Mesenchymal stem cell (in vitro differentiated cells and primary cell): Measurements from ENCODE around the gene FARP1.
A peak's percentile ranks its signal among the peaks of the same experiment; 100 is the strongest.

Experiments used
- DNase-seq: peaks from one replicate; pipeline ENCODE4 v3.0.0-alpha.2; 2013
- H2AFZ ChIP-seq: one replicate; pipeline ENCODE4 v1.6.1; 2013; ENCODE audit warnings: low read depth, mild to moderate bottlenecking, control low read depth, inconsistent platforms, low read length, moderate library complexity
- H2AK5ac ChIP-seq: 2 replicates; pipeline ENCODE4 v1.6.1; 2013; ENCODE audit warnings: low read length, moderate library complexity, mild to moderate bottlenecking, inconsistent platforms; ENCODE audit not compliant: severe bottlenecking
- H2BK120ac ChIP-seq: one replicate; pipeline ENCODE4 v1.6.1; 2013; ENCODE audit warnings: low read depth, mild to moderate bottlenecking, inconsistent platforms, low read length, moderate library complexity
- H2BK12ac ChIP-seq, 2 experiments: one replicate each; pipeline ENCODE4 v1.6.1; 2013; ENCODE audit warnings: inconsistent platforms in 2 of 2, low read length in 2 of 2, mild to moderate bottlenecking in 2 of 2, moderate library complexity in 2 of 2, control low read depth in 1 of 2
- H2BK15ac ChIP-seq: one replicate; pipeline ENCODE4 v1.6.1; 2013; ENCODE audit warnings: mild to moderate bottlenecking, low read depth, inconsistent platforms; ENCODE audit not compliant: poor library complexity, severe bottlenecking
- H2BK5ac ChIP-seq: 2 replicates; pipeline ENCODE4 v1.6.1; 2013; ENCODE audit warnings: low read depth, mild to moderate bottlenecking, low read length, control low read depth, inconsistent platforms; ENCODE audit not compliant: poor library complexity, severe bottlenecking
- H3K14ac ChIP-seq, 2 experiments: one replicate each; pipeline ENCODE4 v1.6.1; 2013; ENCODE audit warnings: inconsistent platforms in 2 of 2, low read length in 2 of 2, control low read depth in 1 of 2, mild to moderate bottlenecking in 1 of 2, moderate library complexity in 1 of 2
- H3K18ac ChIP-seq, 2 experiments: one replicate each; pipeline ENCODE4 v1.6.1; 2013; ENCODE audit warnings: inconsistent platforms in 2 of 2, low read length in 2 of 2, control low read depth in 1 of 2, low read depth in 1 of 2, mild to moderate bottlenecking in 1 of 2
- H3K23ac ChIP-seq, 2 experiments: one replicate each; pipeline ENCODE4 v1.6.1; 2013; ENCODE audit warnings: inconsistent platforms in 2 of 2, low read length in 2 of 2, mild to moderate bottlenecking in 2 of 2, moderate library complexity in 2 of 2, control low read depth in 1 of 2
- H3K27ac ChIP-seq: 2 replicates; pipeline ENCODE4 v1.5.1; 2013; ENCODE audit warnings: mild to moderate bottlenecking, moderate library complexity, low read length, control low read depth, inconsistent platforms; ENCODE audit not compliant: poor library complexity, severe bottlenecking
- H3K27me3 ChIP-seq, 2 experiments: 2 replicates each; pipeline versions ENCODE4 v1.6.1 to v1.7.0; 2013; ENCODE audit warnings: low read length in 2 of 2, mild to moderate bottlenecking in 2 of 2, moderate library complexity in 2 of 2, control low read depth in 1 of 2, inconsistent platforms in 1 of 2; ENCODE audit not compliant: control insufficient read depth in 1 of 2, insufficient read depth in 1 of 2
- H3K36me3 ChIP-seq, 2 experiments: 2 replicates each; pipeline versions ENCODE4 v1.6.1 to v1.7.0; 2013; ENCODE audit warnings: low read length in 2 of 2, control low read depth in 1 of 2, inconsistent platforms in 1 of 2, low read depth in 1 of 2, mild to moderate bottlenecking in 1 of 2; ENCODE audit not compliant: insufficient read depth in 2 of 2, control insufficient read depth in 1 of 2
- H3K4ac ChIP-seq, 2 experiments: one replicate each; pipeline ENCODE4 v1.6.1; 2013; ENCODE audit warnings: inconsistent platforms in 2 of 2, low read length in 2 of 2, mild to moderate bottlenecking in 2 of 2, moderate library complexity in 2 of 2, control low read depth in 1 of 2, low read depth in 1 of 2
- H3K4me1 ChIP-seq: 2 replicates; pipeline ENCODE4 v1.6.1; 2013; ENCODE audit warnings: low read depth, low read length, control low read depth; ENCODE audit not compliant: control insufficient read depth, insufficient read depth
- H3K4me2 ChIP-seq: 2 replicates; pipeline ENCODE4 v1.6.1; 2013; ENCODE audit warnings: low read length, mild to moderate bottlenecking, inconsistent platforms; ENCODE audit not compliant: poor library complexity, severe bottlenecking
- H3K4me3 ChIP-seq, 2 experiments: 2 replicates each; pipeline versions ENCODE4 v1.5.1 to v1.7.0; 2013; ENCODE audit warnings: low read length in 2 of 2, mild to moderate bottlenecking in 2 of 2, control low read depth in 1 of 2, low read depth in 1 of 2; ENCODE audit not compliant: insufficient read depth in 1 of 2
- H3K79me1 ChIP-seq: replicated peaks from 2 replicates; pipeline ENCODE4 v1.6.1; 2013; ENCODE audit warnings: mild to moderate bottlenecking, control low read depth, low read length, inconsistent platforms; ENCODE audit not compliant: poor library complexity, severe bottlenecking
- H3K9ac ChIP-seq: 2 replicates; pipeline ENCODE4 v1.7.0; 2013; ENCODE audit warnings: mild to moderate bottlenecking, low read length, moderate library complexity
- H3K9me3 ChIP-seq: 2 replicates; pipeline ENCODE4 v1.7.0; 2013; ENCODE audit warnings: mild to moderate bottlenecking, low read length; ENCODE audit not compliant: control insufficient read depth
- H4K8ac ChIP-seq: one replicate; pipeline ENCODE4 v1.6.1; 2013; ENCODE audit warnings: inconsistent platforms, mild to moderate bottlenecking, low read length, moderate library complexity
- H4K91ac ChIP-seq: one replicate; pipeline ENCODE4 v1.6.1; 2013; ENCODE audit warnings: mild to moderate bottlenecking, low read length, inconsistent platforms
- WGBS: methylation state at CpG from one replicate; pipeline ENCODE4 v1.1.7; 2013; ENCODE audit warnings: mixed read lengths; 5-methylcytosine and 5-hydroxymethylcytosine counted together

The FARP1 gene

DNA sequence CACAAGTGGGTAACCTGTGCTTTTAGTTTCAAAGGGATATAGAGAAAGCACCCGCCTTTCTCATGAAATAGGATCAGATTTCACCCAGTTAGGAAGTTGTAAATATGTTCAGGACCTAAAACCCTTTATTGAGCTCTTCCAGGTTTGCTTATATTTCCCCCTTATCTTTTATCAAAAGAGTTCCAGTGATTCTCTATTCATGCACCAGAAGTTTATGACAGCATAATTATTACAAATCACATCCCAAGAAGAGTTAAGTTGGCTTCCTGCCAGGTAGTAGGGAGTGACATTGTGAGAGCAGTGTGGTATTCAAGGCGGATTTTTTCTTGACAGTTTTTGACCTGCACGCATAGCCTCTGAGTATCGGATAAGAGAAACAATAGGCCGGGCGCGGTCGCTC, 243.7 kb downstream of the FARP1 start:
- no peak overlapping the region for H4K8ac ChIP-seq
- no peak overlapping the region for H2BK15ac ChIP-seq
- H3K36me3 ChIP-seq, result peaks cover 47 to 62% of the 10 kb centered on the region in 2 experiments
- H4K91ac ChIP-seq, result no peak overlapping the region
- H2BK5ac ChIP-seq, result no peak overlapping the region
- no peak overlapping the region for H3K18ac ChIP-seq
- no peak overlapping the region for H2AFZ ChIP-seq
- peaks cover 5% of the 10 kb centered on the region for H3K4me1 ChIP-seq
- no peak overlapping the region for H2BK120ac ChIP-seq
- no peak overlapping the region for H3K4me2 ChIP-seq
- no peaks in the 10 kb centered on the region for H3K27me3 ChIP-seq
- 92% methylated on average over 8 of the region's 8 CpGs for WGBS
- no peak overlapping the region for H2AK5ac ChIP-seq
- H3K79me1 ChIP-seq, result peaks cover 25% of the 10 kb centered on the region
- H2BK12ac ChIP-seq, result no peak overlapping the region
- H3K9me3 ChIP-seq, result no peaks in the 10 kb centered on the region
- no peak for DNase-seq
- no peak overlapping the region for H3K4me3 ChIP-seq
- H3K23ac ChIP-seq, result no peak overlapping the region
- no peak overlapping the region for H3K4ac ChIP-seq
- H3K14ac ChIP-seq, result no peak overlapping the region
- no peak overlapping the region for H3K27ac ChIP-seq
- no peak overlapping the region for H3K9ac ChIP-seq

- WGBS, result 91% methylated on average over 9 of the region's 9 CpGs
- Histone ChIP-seq H3K4me2 (no peak overlapping the region), H3K36me3 (peaks cover 48 to 71% of the 10 kb centered on the region in 2 experiments), H3K9me3 (no peaks in the 10 kb centered on the region), H2BK15ac (no peak overlapping the region), H3K14ac (no peak overlapping the region), H3K4me1 (peaks cover 4% of the 10 kb centered on the region), H3K27me3 (no peaks in the 10 kb centered on the region), H3K23ac (no peak overlapping the region), H3K4me3 (no peak overlapping the region), H4K91ac (no peak overlapping the region), H3K79me1 (peaks cover 18% of the 10 kb centered on the region), H2AK5ac (no peak overlapping the region), H2AFZ (no peak overlapping the region), H3K27ac (no peak overlapping the region), H3K18ac (no peak overlapping the region), H3K4ac (no peak overlapping the region), H2BK12ac (no peak overlapping the region), H2BK5ac (no peak overlapping the region), H4K8ac (no peak overlapping the region), H2BK120ac (no peak overlapping the region), H3K9ac (peak overlapping the region; percentile 29)
- DNase-seq, result no peak
These were observed 246.4 kb downstream of the FARP1 start for GRCh38 chr13:98389319-98389718.

- Histone ChIP-seq H3K27me3 (no peaks in the 10 kb centered on the region), H3K4me3 (no peak overlapping the region), H2BK120ac (no peak overlapping the region), H2BK5ac (no peak overlapping the region), H2AFZ (no peak overlapping the region), H3K9me3 (no peaks in the 10 kb centered on the region), H3K4ac (no peak overlapping the region), H3K9ac (peak overlapping the region; percentile 48), H4K8ac (no peak overlapping the region), H3K18ac (no peak overlapping the region), H3K36me3 (peaks cover 57 to 76% of the 10 kb centered on the region in 2 experiments), H3K27ac (no peak overlapping the region), H3K79me1 (peaks cover 21% of the 10 kb centered on the region), H3K4me2 (no peak overlapping the region), H4K91ac (no peak overlapping the region), H3K14ac (no peak overlapping the region), H2BK12ac (no peak overlapping the region), H3K23ac (no peak overlapping the region), H2BK15ac (no peak overlapping the region), H2AK5ac (no peak overlapping the region), H3K4me1 (peaks cover 2% of the 10 kb centered on the region)
- WGBS, result 97% methylated on average over 11 of the region's 11 CpGs
- peak; percentile 56 for DNase-seq
These were observed 247.3 kb downstream of the FARP1 start for GRCh38 chr13:98390086-98390715.

DNA sequence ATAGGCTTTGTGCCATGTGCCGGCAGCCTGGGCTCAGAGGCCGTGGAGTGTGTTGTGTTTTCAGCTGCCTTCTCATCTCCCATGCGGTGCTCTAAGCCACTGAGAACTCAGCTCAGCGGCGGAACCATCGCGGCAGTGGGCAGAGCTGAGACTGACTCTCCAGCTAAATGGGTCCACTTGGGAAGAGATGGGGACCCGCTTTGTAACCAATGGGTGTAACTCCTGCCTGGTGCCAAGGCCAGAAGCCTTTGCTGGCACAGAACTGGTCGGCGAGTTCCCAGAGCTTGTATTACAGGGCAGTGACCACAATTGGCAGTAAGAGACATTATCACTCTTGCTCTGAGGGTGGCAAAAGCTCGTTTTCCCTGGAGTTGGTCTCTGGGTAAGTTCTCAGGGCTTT, 251.0 kb downstream of the FARP1 start:
- Histone ChIP-seq H3K18ac (no peak overlapping the region), H3K4ac (no peak overlapping the region), H3K36me3 (peaks cover 49% of the 10 kb centered on the region in 2 experiments), H2BK12ac (no peak overlapping the region), H3K9ac (no peak overlapping the region), H3K9me3 (no peaks in the 10 kb centered on the region), H3K4me2 (no peak overlapping the region), H3K79me1 (peaks cover 20% of the 10 kb centered on the region), H3K27me3 (no peaks in the 10 kb centered on the region), H3K4me1 (no peaks in the 10 kb centered on the region), H3K27ac (no peak overlapping the region), H3K4me3 (no peak overlapping the region), H2AK5ac (no peak overlapping the region), H2AFZ (no peak overlapping the region), H2BK120ac (no peak overlapping the region), H2BK15ac (no peak overlapping the region), H2BK5ac (no peak overlapping the region), H4K8ac (no peak overlapping the region), H3K23ac (no peak overlapping the region), H4K91ac (no peak overlapping the region), H3K14ac (no peak overlapping the region)
- no peak for DNase-seq
- WGBS, result 98% methylated on average over 11 of the region's 11 CpGs
